ENCODE data around the gene ZBED4. TPM values are rescaled to one million over a fixed set of nuclear protein-coding genes. Genes with fewer than 3 reads are reported as not detected.

The ZBED4 gene
- total RNA-seq, 1 donor from 2014 or later, result 23.7 TPM

- DNase-seq (ENCODE audit: low read depth), result peak; percentile 25
Observed at GRCh38 chr22:49825944-49826602, 27.6 kb upstream of the ZBED4 start.

GRCh38 chr22:49826603-49827270 is 26.9 kb upstream of the ZBED4 start:
- DNase-seq (ENCODE audit: low read depth), result no peak

GRCh38 chr22:49827271-49827852 is 26.3 kb upstream of the ZBED4 start:
- no peak for DNase-seq (ENCODE audit: low read depth)

GRCh38 chr22:49827853-49828598 is 25.6 kb upstream of the ZBED4 start, which contains the start of gene BRD1:
Gene BRD1, minus strand, starts transcription at chr22:49827873. Its CDS starts 3,556 bp downstream, at chr22:49824317.
- DNase-seq (ENCODE audit: low read depth), result no peak

GRCh38 chr22:49828599-49828965 is 25.1 kb upstream of the ZBED4 start:
- DNase-seq (ENCODE audit: low read depth), result no peak

GRCh38 chr22:49829044-49829853 is 24.4 kb upstream of the ZBED4 start:
- DNase-seq (ENCODE audit: low read depth), result no peak

- DNase-seq (ENCODE audit: low read depth), result peak; percentile 56
Observed at GRCh38 chr22:49833340-49834007, 20.2 kb upstream of the ZBED4 start.

GRCh38 chr22:49838771-49839717 is 14.6 kb upstream of the ZBED4 start:
- no peak for DNase-seq (ENCODE audit: low read depth)

- DNase-seq (ENCODE audit: low read depth), result no peak
Observed at GRCh38 chr22:49845241-49845640, 8.4 kb upstream of the ZBED4 start.

- no peak for DNase-seq (ENCODE audit: low read depth)
Observed at GRCh38 chr22:49845666-49846459, 7.8 kb upstream of the ZBED4 start.

GRCh38 chr22:49847751-49848689 is 5.6 kb upstream of the ZBED4 start:
- no peak for DNase-seq (ENCODE audit: low read depth)

GRCh38 chr22:49848690-49849160 is 4.9 kb upstream of the ZBED4 start:
- DNase-seq (ENCODE audit: low read depth), result no peak

- no peak for DNase-seq (ENCODE audit: low read depth)
Observed at GRCh38 chr22:49849161-49850020, 4.3 kb upstream of the ZBED4 start.

GRCh38 chr22:49850021-49850911 is 3.4 kb upstream of the ZBED4 start:
- no peak for DNase-seq (ENCODE audit: low read depth)

GRCh38 chr22:49850959-49851802 is 2.5 kb upstream of the ZBED4 start:
- no peak for DNase-seq (ENCODE audit: low read depth)

Measured in renal cortical epithelial cell (primary cell).